T-helper 1 cell treated with Interleukin-12 subunit alpha and Interleukin-12 subunit beta and Interleukin-4 antibody, amounts not matched to agents 30 μg/mL and 1 μg/mL, for 36 hours (primary cell): ENCODE results near the gene PITPNC1.

ENCODE experiments used
- H3K27ac Mint-ChIP-seq: one replicate; pipeline ENCODE4 v1.8.0; 2021; ENCODE audit warnings: mild to moderate bottlenecking, mixed read lengths
- H3K27me3 Mint-ChIP-seq: one replicate; pipeline ENCODE4 v1.8.0; 2021; ENCODE audit warnings: low read depth, mixed read lengths
- H3K36me3 Mint-ChIP-seq: one replicate; pipeline ENCODE4 v1.8.0; 2021; ENCODE audit warnings: low read depth, mixed read lengths
- H3K4me1 Mint-ChIP-seq: one replicate; pipeline ENCODE4 v1.8.0; 2021; ENCODE audit warnings: low read depth, mixed read lengths
- H3K4me3 Mint-ChIP-seq: one replicate; pipeline ENCODE4 v1.8.0; 2021; ENCODE audit warnings: mild to moderate bottlenecking, moderate library complexity, mixed read lengths
- H3K9me3 Mint-ChIP-seq: one replicate; pipeline ENCODE4 v1.8.0; 2021; ENCODE audit warnings: mixed read lengths

The PITPNC1 gene

GRCh38 chr17:67656494-67657203 is 279.6 kb downstream of the PITPNC1 start:
- peaks cover 1% of the 10 kb centered on the region for H3K4me1 Mint-ChIP-seq
- peaks cover 24% of the 10 kb centered on the region for H3K9me3 Mint-ChIP-seq
- no peak overlapping the region for H3K4me3 Mint-ChIP-seq
- H3K36me3 Mint-ChIP-seq: peaks cover 11% of the 10 kb centered on the region
- H3K27me3 Mint-ChIP-seq: no peaks in the 10 kb centered on the region
- no peak overlapping the region for H3K27ac Mint-ChIP-seq

GRCh38 chr17:67657596-67657995 is 280.5 kb downstream of the PITPNC1 start:
- Mint-ChIP-seq H3K36me3 (peaks cover 14% of the 10 kb centered on the region), H3K9me3 (peaks cover 27% of the 10 kb centered on the region), H3K4me3 (no peak overlapping the region), H3K27me3 (no peaks in the 10 kb centered on the region), H3K27ac (no peak overlapping the region), H3K4me1 (peaks cover 1% of the 10 kb centered on the region)

- peaks cover 16% of the 10 kb centered on the region for H3K36me3 Mint-ChIP-seq
- no peak overlapping the region for H3K27ac Mint-ChIP-seq
- H3K4me3 Mint-ChIP-seq: no peak overlapping the region
- peaks cover 29% of the 10 kb centered on the region for H3K9me3 Mint-ChIP-seq
- H3K27me3 Mint-ChIP-seq: no peaks in the 10 kb centered on the region
- peaks cover 1% of the 10 kb centered on the region for H3K4me1 Mint-ChIP-seq
Observed at GRCh38 chr17:67658265-67658664, 281.2 kb downstream of the PITPNC1 start.

- peaks cover 16% of the 10 kb centered on the region for H3K36me3 Mint-ChIP-seq
- H3K9me3 Mint-ChIP-seq: peaks cover 29% of the 10 kb centered on the region
- H3K4me1 Mint-ChIP-seq: peaks cover 1% of the 10 kb centered on the region
- H3K4me3 Mint-ChIP-seq: no peak overlapping the region
- no peaks in the 10 kb centered on the region for H3K27me3 Mint-ChIP-seq
- H3K27ac Mint-ChIP-seq: no peak overlapping the region
Observed at GRCh38 chr17:67659028-67659427, 281.9 kb downstream of the PITPNC1 start.

GRCh38 chr17:67662712-67663111 is 285.6 kb downstream of the PITPNC1 start:
- Mint-ChIP-seq H3K27ac (no peak overlapping the region), H3K27me3 (no peaks in the 10 kb centered on the region), H3K9me3 (peaks cover 23% of the 10 kb centered on the region), H3K36me3 (peaks cover 15% of the 10 kb centered on the region), H3K4me1 (peaks cover 1% of the 10 kb centered on the region), H3K4me3 (no peak overlapping the region)

GRCh38 chr17:67663457-67663856 is 286.4 kb downstream of the PITPNC1 start:
- Mint-ChIP-seq H3K36me3 (peaks cover 19% of the 10 kb centered on the region), H3K9me3 (peaks cover 20% of the 10 kb centered on the region), H3K4me1 (peaks cover 1% of the 10 kb centered on the region), H3K4me3 (no peak overlapping the region), H3K27me3 (no peaks in the 10 kb centered on the region), H3K27ac (no peak overlapping the region)

- no peak overlapping the region for H3K27ac Mint-ChIP-seq
- H3K27me3 Mint-ChIP-seq: no peaks in the 10 kb centered on the region
- no peaks in the 10 kb centered on the region for H3K4me1 Mint-ChIP-seq
- peaks cover 9% of the 10 kb centered on the region for H3K9me3 Mint-ChIP-seq
- H3K4me3 Mint-ChIP-seq: no peak overlapping the region
- H3K36me3 Mint-ChIP-seq: peaks cover 11% of the 10 kb centered on the region
Observed at GRCh38 chr17:67666028-67666427, 288.9 kb downstream of the PITPNC1 start.

GRCh38 chr17:67666710-67667109 is 289.6 kb downstream of the PITPNC1 start:
- Mint-ChIP-seq H3K27ac (no peak overlapping the region), H3K4me1 (no peaks in the 10 kb centered on the region), H3K27me3 (no peaks in the 10 kb centered on the region), H3K9me3 (peaks cover 4% of the 10 kb centered on the region), H3K4me3 (no peak overlapping the region), H3K36me3 (peaks cover 11% of the 10 kb centered on the region)

GRCh38 chr17:67671493-67671892 is 294.4 kb downstream of the PITPNC1 start:
- H3K27ac Mint-ChIP-seq: no peak overlapping the region
- H3K4me3 Mint-ChIP-seq: no peak overlapping the region
- no peaks in the 10 kb centered on the region for H3K27me3 Mint-ChIP-seq
- no peaks in the 10 kb centered on the region for H3K9me3 Mint-ChIP-seq
- no peaks in the 10 kb centered on the region for H3K4me1 Mint-ChIP-seq
- peaks cover 8% of the 10 kb centered on the region for H3K36me3 Mint-ChIP-seq

- Mint-ChIP-seq H3K4me1 (no peaks in the 10 kb centered on the region), H3K27ac (no peak overlapping the region), H3K36me3 (peaks cover 13% of the 10 kb centered on the region), H3K9me3 (no peaks in the 10 kb centered on the region), H3K27me3 (no peaks in the 10 kb centered on the region), H3K4me3 (no peak overlapping the region)
Observed at GRCh38 chr17:67672592-67673335, 295.7 kb downstream of the PITPNC1 start.

DNA sequence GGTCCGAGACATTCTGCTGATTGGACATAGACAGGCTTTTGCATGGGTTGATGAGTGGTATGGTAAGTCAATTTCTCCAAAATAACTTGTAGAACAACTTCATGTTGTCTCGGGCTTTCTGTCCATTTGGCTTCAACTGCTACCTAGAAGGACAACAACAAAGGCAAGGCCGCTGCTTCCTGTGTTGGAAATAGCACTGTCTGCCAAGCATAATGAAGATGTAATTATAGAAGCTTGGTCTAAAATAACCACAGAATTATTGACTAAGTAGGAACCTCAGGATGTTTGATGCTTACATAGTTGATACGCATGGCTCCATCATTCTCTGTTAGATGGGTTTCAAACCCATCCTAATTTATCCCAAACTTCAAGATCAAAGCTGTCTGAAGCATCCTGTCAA is 298.4 kb downstream of the PITPNC1 start:
- Mint-ChIP-seq H3K4me3 (no peak overlapping the region), H3K27ac (no peak overlapping the region)

GRCh38 chr17:67676305-67676704 is 299.2 kb downstream of the PITPNC1 start:
- Mint-ChIP-seq H3K27me3 (no peaks in the 10 kb centered on the region), H3K36me3 (peaks cover 12% of the 10 kb centered on the region), H3K4me3 (no peak overlapping the region), H3K4me1 (no peaks in the 10 kb centered on the region), H3K9me3 (no peaks in the 10 kb centered on the region), H3K27ac (no peak overlapping the region)

More for the DNA sequence above, 298.4 kb downstream of the PITPNC1 start:
- Mint-ChIP-seq H3K27me3 (no peaks in the 10 kb centered on the region), H3K36me3 (peaks cover 12% of the 10 kb centered on the region), H3K4me1 (no peaks in the 10 kb centered on the region), H3K9me3 (no peaks in the 10 kb centered on the region)

GRCh38 chr17:67678414-67678813 is 301.3 kb downstream of the PITPNC1 start:
- no peaks in the 10 kb centered on the region for H3K9me3 Mint-ChIP-seq
- H3K4me3 Mint-ChIP-seq: no peak overlapping the region
- no peak overlapping the region for H3K27ac Mint-ChIP-seq
- H3K36me3 Mint-ChIP-seq: peaks cover 11% of the 10 kb centered on the region
- H3K4me1 Mint-ChIP-seq: no peaks in the 10 kb centered on the region
- H3K27me3 Mint-ChIP-seq: no peaks in the 10 kb centered on the region

GRCh38 chr17:67679225-67679624 is 302.1 kb downstream of the PITPNC1 start:
- Mint-ChIP-seq H3K27me3 (no peaks in the 10 kb centered on the region), H3K4me3 (no peak overlapping the region), H3K27ac (no peak overlapping the region), H3K36me3 (peaks cover 11% of the 10 kb centered on the region), H3K4me1 (no peaks in the 10 kb centered on the region), H3K9me3 (no peaks in the 10 kb centered on the region)

- Mint-ChIP-seq H3K27ac (no peak overlapping the region), H3K4me3 (no peak overlapping the region), H3K27me3 (no peaks in the 10 kb centered on the region), H3K4me1 (no peaks in the 10 kb centered on the region), H3K36me3 (peaks cover 11% of the 10 kb centered on the region), H3K9me3 (no peaks in the 10 kb centered on the region)
Observed at GRCh38 chr17:67679721-67680120, 302.6 kb downstream of the PITPNC1 start.
